HEK293 (cell line): ENCODE results near the gene KCNJ14.
A peak's percentile ranks its signal among the peaks of the same experiment; 100 is the strongest.

Experiments used
- BCL6B ChIP-seq: fragments of 450-650 bp; formaldehyde crosslinking; IDR thresholded peaks from 2 replicates; pipeline ENCODE4 v1.5.1; 2017; ENCODE audit warnings: missing biosample characterization, missing genetic modification characterization
- CTCF ChIP-seq: fragments of 450-650 bp; formaldehyde crosslinking; IDR thresholded peaks from 2 replicates; pipeline ENCODE4 v1.5.1; 2016; ENCODE audit warnings: missing biosample characterization, missing genetic modification characterization
- EGR2 ChIP-seq: fragments of 450-650 bp; formaldehyde crosslinking; IDR thresholded peaks from 2 replicates; pipeline ENCODE4 v1.5.1; 2016; ENCODE audit warnings: low read depth, missing biosample characterization, missing genetic modification characterization
- GLIS1 ChIP-seq: fragments of 450-650 bp; formaldehyde crosslinking; IDR thresholded peaks from 2 replicates; pipeline ENCODE4 v1.5.1; 2016; ENCODE audit warnings: missing biosample characterization, missing genetic modification characterization
- HIC1 ChIP-seq: fragments of 450-650 bp; formaldehyde crosslinking; IDR thresholded peaks from 2 replicates; pipeline ENCODE4 v1.5.1; 2016; ENCODE audit warnings: missing biosample characterization, missing genetic modification characterization
- IKZF3 ChIP-seq: fragments of 450-650 bp; IDR thresholded peaks from 2 replicates; pipeline ENCODE4 v1.5.0; 2018; ENCODE audit warnings: missing biosample characterization, mild to moderate bottlenecking, missing genetic modification characterization, moderate library complexity
- OSR2 ChIP-seq: fragments of 450-650 bp; formaldehyde crosslinking; IDR thresholded peaks from 2 replicates; pipeline ENCODE4 v1.5.1; 2016; ENCODE audit warnings: missing biosample characterization, missing genetic modification characterization
- SP2 ChIP-seq: fragments of 450-650 bp; formaldehyde crosslinking; IDR thresholded peaks from 2 replicates; pipeline ENCODE4 v1.5.1; 2016; ENCODE audit warnings: missing biosample characterization, missing genetic modification characterization
- YY2 ChIP-seq: fragments of 450-650 bp; formaldehyde crosslinking; IDR thresholded peaks from 2 replicates; pipeline ENCODE4 v1.5.1; 2016; ENCODE audit warnings: missing biosample characterization, missing genetic modification characterization
- ZBTB20 ChIP-seq: fragments of 450-650 bp; formaldehyde crosslinking; IDR thresholded peaks from 2 replicates; pipeline ENCODE4 v1.5.1; 2016; ENCODE audit warnings: missing biosample characterization, missing genetic modification characterization
- ZBTB48 ChIP-seq: fragments of 450-650 bp; formaldehyde crosslinking; IDR thresholded peaks from 2 replicates; pipeline ENCODE4 v1.5.1; 2016; ENCODE audit warnings: missing biosample characterization, missing genetic modification characterization
- ZBTB6 ChIP-seq: fragments of 450-650 bp; formaldehyde crosslinking; IDR thresholded peaks from 2 replicates; pipeline ENCODE4 v1.5.1; 2017; ENCODE audit warnings: missing biosample characterization, missing genetic modification characterization
- ZFHX2 ChIP-seq: fragments of 450-650 bp; formaldehyde crosslinking; conservative IDR thresholded peaks from 2 replicates; pipeline ENCODE4 v1.5.1; 2016; ENCODE audit warnings: missing biosample characterization, missing genetic modification characterization
- ZNF146 ChIP-seq: fragments of 450-650 bp; formaldehyde crosslinking; IDR thresholded peaks from 2 replicates; pipeline ENCODE4 v1.5.1; 2016; ENCODE audit warnings: missing biosample characterization, missing genetic modification characterization
- ZNF157 ChIP-seq: fragments of 450-650 bp; formaldehyde crosslinking; IDR thresholded peaks from 2 replicates; pipeline ENCODE4 v1.5.1; 2016; ENCODE audit warnings: missing biosample characterization, missing genetic modification characterization
- ZNF366 ChIP-seq: fragments of 450-650 bp; formaldehyde crosslinking; conservative IDR thresholded peaks from 2 replicates; pipeline ENCODE4 v1.5.1; 2016; ENCODE audit warnings: missing biosample characterization, missing genetic modification characterization
- ZNF37A ChIP-seq: fragments of 450-650 bp; IDR thresholded peaks from 2 replicates; pipeline ENCODE4 v1.5.1; 2018; ENCODE audit warnings: missing biosample characterization, missing genetic modification characterization
- ZNF548 ChIP-seq: fragments of 450-650 bp; formaldehyde crosslinking; IDR thresholded peaks from 2 replicates; pipeline ENCODE4 v1.5.1; 2016; ENCODE audit warnings: missing biosample characterization, missing genetic modification characterization
- ZNF580 ChIP-seq: fragments of 450-650 bp; formaldehyde crosslinking; IDR thresholded peaks from 2 replicates; pipeline ENCODE4 v1.5.1; 2016; ENCODE audit warnings: missing biosample characterization, missing genetic modification characterization
- ZXDB ChIP-seq: fragments of 450-650 bp; formaldehyde crosslinking; IDR thresholded peaks from 2 replicates; pipeline ENCODE4 v1.5.1; 2016; ENCODE audit warnings: missing biosample characterization, missing genetic modification characterization
- TF ChIP-seq, protein P1 (sequence below): IDR thresholded peaks from 2 replicates; pipeline ENCODE4 v1.6.1; 2011; ENCODE audit warnings: mild to moderate bottlenecking, low read depth, low read length, borderline replicate concordance
- TF ChIP-seq, protein P2 (sequence below): fragments of 450-650 bp; formaldehyde crosslinking; IDR thresholded peaks from 2 replicates; pipeline ENCODE4 v1.5.1; 2016; ENCODE audit warnings: missing biosample characterization, missing genetic modification characterization
- TF ChIP-seq, protein P3 (sequence below): fragments of 450-650 bp; formaldehyde crosslinking; IDR thresholded peaks from 2 replicates; pipeline ENCODE4 v1.5.1; 2016; ENCODE audit warnings: missing biosample characterization, missing genetic modification characterization, borderline replicate concordance

Gene KCNJ14

DNA sequence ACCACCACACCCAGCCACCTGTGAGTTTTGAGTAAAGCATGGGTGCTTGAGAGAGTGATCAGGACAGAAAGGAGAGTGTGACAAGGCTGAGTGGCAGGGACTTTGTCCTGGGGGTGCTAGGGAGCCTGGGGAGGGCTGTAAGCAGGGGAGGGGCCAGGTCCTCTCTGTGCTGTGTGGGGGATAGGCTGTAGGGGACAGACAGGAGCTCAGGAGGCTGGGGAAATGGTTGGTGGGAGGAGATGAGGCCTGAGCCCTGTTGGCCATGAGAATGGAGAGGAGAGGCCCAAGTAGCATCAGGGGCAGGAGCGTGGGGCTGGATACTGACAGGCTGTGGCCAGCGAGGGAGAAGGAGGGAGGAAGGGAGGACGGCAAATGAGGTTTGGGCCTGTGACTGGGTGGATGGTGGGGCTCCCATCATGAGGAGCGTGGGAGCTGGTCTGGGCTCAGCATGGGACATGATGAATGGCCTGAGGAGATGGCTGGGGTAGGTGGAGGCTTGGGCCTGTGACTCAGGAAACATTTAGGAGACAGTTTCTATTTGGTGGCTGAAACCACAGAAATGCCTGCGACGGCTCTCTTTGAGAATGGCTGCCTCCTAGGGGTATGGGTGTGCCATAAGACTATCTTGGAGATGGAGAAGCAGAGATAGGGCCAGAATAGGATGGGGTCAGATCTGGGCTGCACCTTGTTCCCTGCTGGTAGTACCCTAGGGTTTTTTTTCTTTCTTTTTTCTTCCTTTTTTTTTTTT, 36.9 kb upstream of the KCNJ14 start (continued):
- TF ChIP-seq HIC1 (tag by site-specific recombination) (no peak), ZNF580 (no peak), ZXDB (tag by site-specific recombination) (no peak), EGR2 (tag by site-specific recombination) (peak; percentile 31; the same call in 1 of the 2 replicates), ZNF157 (no peak; the same call in 1 of the 2 replicates), ZFHX2 (tag by site-specific recombination) (peak; percentile 30; the same call in 1 of the 2 replicates), YY2 (tag by site-specific recombination) (peak; percentile 59; the same call in 1 of the 2 replicates), ZBTB6 (tag by site-specific recombination) (no peak), ZBTB48 (no peak), ZNF366 (peak; percentile 56; the same call in 1 of the 2 replicates), SP2 (tag by site-specific recombination) (peak; percentile 34; the same call in 1 of the 2 replicates), ZBTB20 (0 out of 2 replicates have a peak, but pooled peaks have one; percentile 24), ZNF146 (tag by site-specific recombination) (no peak), CTCF (tag by site-specific recombination) (0 out of 2 replicates have a peak, but pooled peaks have one; percentile 25), ZNF548 (tag by site-specific recombination) (no peak), GLIS1 (tag by site-specific recombination) (peak; percentile 77), ZNF37A (tag by site-specific recombination) (no peak), BCL6B (no peak), OSR2 (no peak), IKZF3 (tag by site-specific recombination) (no peak)
- TF ChIP-seq, protein P1, sequence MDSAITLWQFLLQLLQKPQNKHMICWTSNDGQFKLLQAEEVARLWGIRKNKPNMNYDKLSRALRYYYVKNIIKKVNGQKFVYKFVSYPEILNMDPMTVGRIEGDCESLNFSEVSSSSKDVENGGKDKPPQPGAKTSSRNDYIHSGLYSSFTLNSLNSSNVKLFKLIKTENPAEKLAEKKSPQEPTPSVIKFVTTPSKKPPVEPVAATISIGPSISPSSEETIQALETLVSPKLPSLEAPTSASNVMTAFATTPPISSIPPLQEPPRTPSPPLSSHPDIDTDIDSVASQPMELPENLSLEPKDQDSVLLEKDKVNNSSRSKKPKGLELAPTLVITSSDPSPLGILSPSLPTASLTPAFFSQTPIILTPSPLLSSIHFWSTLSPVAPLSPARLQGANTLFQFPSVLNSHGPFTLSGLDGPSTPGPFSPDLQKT, result no peak
- TF ChIP-seq, protein P2, sequence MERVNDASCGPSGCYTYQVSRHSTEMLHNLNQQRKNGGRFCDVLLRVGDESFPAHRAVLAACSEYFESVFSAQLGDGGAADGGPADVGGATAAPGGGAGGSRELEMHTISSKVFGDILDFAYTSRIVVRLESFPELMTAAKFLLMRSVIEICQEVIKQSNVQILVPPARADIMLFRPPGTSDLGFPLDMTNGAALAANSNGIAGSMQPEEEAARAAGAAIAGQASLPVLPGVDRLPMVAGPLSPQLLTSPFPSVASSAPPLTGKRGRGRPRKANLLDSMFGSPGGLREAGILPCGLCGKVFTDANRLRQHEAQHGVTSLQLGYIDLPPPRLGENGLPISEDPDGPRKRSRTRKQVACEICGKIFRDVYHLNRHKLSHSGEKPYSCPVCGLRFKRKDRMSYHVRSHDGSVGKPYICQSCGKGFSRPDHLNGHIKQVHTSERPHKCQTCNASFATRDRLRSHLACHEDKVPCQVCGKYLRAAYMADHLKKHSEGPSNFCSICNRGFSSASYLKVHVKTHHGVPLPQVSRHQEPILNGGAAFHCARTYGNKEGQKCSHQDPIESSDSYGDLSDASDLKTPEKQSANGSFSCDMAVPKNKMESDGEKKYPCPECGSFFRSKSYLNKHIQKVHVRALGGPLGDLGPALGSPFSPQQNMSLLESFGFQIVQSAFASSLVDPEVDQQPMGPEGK (tag by site-specific recombination), result peak; percentile 48; the same call in 1 of the 2 replicates
- TF ChIP-seq, protein P3, sequence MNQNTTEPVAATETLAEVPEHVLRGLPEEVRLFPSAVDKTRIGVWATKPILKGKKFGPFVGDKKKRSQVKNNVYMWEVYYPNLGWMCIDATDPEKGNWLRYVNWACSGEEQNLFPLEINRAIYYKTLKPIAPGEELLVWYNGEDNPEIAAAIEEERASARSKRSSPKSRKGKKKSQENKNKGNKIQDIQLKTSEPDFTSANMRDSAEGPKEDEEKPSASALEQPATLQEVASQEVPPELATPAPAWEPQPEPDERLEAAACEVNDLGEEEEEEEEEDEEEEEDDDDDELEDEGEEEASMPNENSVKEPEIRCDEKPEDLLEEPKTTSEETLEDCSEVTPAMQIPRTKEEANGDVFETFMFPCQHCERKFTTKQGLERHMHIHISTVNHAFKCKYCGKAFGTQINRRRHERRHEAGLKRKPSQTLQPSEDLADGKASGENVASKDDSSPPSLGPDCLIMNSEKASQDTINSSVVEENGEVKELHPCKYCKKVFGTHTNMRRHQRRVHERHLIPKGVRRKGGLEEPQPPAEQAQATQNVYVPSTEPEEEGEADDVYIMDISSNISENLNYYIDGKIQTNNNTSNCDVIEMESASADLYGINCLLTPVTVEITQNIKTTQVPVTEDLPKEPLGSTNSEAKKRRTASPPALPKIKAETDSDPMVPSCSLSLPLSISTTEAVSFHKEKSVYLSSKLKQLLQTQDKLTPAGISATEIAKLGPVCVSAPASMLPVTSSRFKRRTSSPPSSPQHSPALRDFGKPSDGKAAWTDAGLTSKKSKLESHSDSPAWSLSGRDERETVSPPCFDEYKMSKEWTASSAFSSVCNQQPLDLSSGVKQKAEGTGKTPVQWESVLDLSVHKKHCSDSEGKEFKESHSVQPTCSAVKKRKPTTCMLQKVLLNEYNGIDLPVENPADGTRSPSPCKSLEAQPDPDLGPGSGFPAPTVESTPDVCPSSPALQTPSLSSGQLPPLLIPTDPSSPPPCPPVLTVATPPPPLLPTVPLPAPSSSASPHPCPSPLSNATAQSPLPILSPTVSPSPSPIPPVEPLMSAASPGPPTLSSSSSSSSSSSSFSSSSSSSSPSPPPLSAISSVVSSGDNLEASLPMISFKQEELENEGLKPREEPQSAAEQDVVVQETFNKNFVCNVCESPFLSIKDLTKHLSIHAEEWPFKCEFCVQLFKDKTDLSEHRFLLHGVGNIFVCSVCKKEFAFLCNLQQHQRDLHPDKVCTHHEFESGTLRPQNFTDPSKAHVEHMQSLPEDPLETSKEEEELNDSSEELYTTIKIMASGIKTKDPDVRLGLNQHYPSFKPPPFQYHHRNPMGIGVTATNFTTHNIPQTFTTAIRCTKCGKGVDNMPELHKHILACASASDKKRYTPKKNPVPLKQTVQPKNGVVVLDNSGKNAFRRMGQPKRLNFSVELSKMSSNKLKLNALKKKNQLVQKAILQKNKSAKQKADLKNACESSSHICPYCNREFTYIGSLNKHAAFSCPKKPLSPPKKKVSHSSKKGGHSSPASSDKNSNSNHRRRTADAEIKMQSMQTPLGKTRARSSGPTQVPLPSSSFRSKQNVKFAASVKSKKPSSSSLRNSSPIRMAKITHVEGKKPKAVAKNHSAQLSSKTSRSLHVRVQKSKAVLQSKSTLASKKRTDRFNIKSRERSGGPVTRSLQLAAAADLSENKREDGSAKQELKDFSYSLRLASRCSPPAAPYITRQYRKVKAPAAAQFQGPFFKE (tag by site-specific recombination), result no peak
